Rectal smooth muscle tissue (tissue), 1 donor: Measurements from ENCODE around the gene TREML4.
"Not testable (repeated sequence)": the region's sequence is repeated elsewhere in the genome, so short reads cannot be mapped to it uniquely, and the experiment has no call there.

Experiments used
- H3K27ac ChIP-seq: one replicate; pipeline ENCODE4 v1.7.0; 2013; ENCODE audit warnings: low read depth, low read length, inconsistent platforms
- H3K27me3 ChIP-seq: one replicate; pipeline ENCODE4 v1.7.0; 2013; ENCODE audit warnings: low read length; ENCODE audit not compliant: control insufficient read depth, insufficient read depth
- H3K36me3 ChIP-seq: one replicate; pipeline ENCODE4 v1.7.0; 2013; ENCODE audit warnings: low read length; ENCODE audit not compliant: control insufficient read depth, insufficient read depth
- H3K4me1 ChIP-seq: one replicate; pipeline ENCODE4 v1.7.0; 2013; ENCODE audit warnings: low read length; ENCODE audit not compliant: control insufficient read depth, insufficient read depth
- H3K4me3 ChIP-seq: one replicate; pipeline ENCODE4 v1.7.0; 2013; ENCODE audit warnings: low read length
- H3K9ac ChIP-seq: one replicate; pipeline ENCODE4 v1.7.0; 2013; ENCODE audit warnings: low read length

TREML4 gene

DNA sequence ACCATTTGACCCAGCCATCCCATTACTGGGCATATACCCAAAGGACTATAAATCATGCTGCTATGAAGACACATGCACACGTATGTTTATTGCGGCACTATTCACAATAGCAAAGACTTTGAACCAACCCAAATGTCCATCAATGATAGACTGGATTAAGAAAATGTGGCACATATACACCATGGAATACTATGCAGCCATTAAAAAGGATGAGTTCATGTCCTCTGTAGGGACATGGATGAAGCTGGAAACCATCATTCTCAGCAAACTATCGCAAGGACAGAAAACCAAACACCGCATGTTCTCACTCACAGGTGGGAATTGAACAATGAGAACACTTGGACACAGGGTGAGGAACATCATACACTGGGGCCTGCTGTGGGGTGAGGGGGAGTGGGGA lies 18.4 kb downstream of the TREML4 start:
- H3K4me3 ChIP-seq, H3K27me3 ChIP-seq, H3K27ac ChIP-seq, H3K4me1 ChIP-seq, H3K9ac ChIP-seq, H3K36me3 ChIP-seq: not testable (repeated sequence)

GRCh38 chr6:41247288-41247865 lies 19.2 kb downstream of the TREML4 start:
- Histone ChIP-seq H3K27ac (no peak overlapping the region), H3K4me1 (no peaks in the 10 kb centered on the region), H3K27me3 (peaks cover 3% of the 10 kb centered on the region), H3K36me3 (no peaks in the 10 kb centered on the region), H3K9ac (no peak overlapping the region), H3K4me3 (no peak overlapping the region)

DNA sequence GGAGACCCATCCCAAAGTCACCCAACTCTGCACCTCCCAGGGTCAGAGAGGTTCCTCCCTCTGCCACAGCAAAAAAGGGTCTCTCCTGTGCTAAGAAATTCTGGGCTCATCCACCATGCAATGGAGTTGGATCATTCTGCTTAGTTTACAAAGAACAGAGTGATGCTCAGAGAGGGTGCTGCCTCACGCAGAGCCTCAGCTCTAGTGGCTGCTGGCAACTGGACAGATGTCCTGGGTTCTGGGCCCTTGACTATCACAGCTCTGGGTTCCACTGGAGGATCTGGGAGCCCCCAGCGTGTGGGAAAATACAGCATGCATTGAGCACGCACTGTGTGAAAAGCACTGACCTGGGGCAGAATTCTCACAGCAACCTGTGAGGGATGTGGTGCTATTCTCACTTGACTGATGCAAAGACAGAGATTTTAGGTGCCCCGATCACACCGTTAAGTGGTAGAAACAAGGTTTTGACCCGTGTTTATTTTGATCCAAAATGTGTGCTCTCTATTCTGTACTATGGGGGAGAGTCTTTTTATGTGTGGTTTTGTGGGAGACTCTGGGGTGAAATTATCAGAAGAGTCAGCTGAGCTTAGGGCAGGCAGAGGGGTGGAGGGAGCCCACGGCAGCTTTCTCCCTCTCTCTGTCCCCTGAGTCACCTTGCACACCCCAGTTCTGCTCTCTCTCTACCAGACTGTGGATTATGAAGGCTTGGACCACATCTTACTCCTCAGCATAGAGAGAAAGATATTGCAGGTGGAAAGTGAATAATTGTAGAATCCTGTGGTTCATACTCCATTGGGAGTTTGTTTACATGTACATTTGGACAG lies 19.9 kb downstream of the TREML4 start:
- H3K4me3 ChIP-seq: no peak overlapping the region
- H3K27ac ChIP-seq: no peak overlapping the region
- H3K9ac ChIP-seq: no peak overlapping the region
- no peaks in the 10 kb centered on the region for H3K27me3 ChIP-seq
- no peaks in the 10 kb centered on the region for H3K4me1 ChIP-seq
- H3K36me3 ChIP-seq: no peaks in the 10 kb centered on the region

- H3K36me3 ChIP-seq: no peaks in the 10 kb centered on the region
- H3K9ac ChIP-seq: no peak overlapping the region
- no peak overlapping the region for H3K4me3 ChIP-seq
- H3K27ac ChIP-seq: no peak overlapping the region
- H3K27me3 ChIP-seq: no peaks in the 10 kb centered on the region
- H3K4me1 ChIP-seq: peaks cover 7% of the 10 kb centered on the region
Measured at GRCh38 chr6:41252401-41253169, 24.4 kb downstream of the TREML4 start.

DNA sequence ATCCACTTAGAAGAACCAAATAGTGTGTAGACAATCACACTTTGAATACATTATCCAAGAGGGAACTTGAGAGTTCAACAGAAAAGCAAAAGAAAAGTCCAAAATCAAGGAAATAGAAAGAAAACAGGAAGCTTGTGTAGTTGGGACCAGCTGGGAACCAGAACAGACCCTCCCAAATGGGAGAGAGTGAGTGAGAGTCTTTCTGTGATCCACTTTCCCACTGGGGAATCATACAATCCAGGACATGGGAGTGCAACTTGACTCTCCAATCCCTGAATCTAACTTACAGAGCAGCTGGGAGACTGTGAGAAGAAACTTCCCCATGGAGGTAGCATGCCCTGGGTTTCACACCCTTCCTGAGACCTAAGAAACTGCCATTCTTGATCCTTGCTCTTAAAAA lies 27.0 kb downstream of the TREML4 start:
- Histone ChIP-seq H3K4me3 (no peak overlapping the region), H3K4me1 (peaks cover 7% of the 10 kb centered on the region), H3K27ac (no peak overlapping the region), H3K36me3 (no peaks in the 10 kb centered on the region), H3K27me3 (no peaks in the 10 kb centered on the region), H3K9ac (no peak overlapping the region)

- H3K27me3 ChIP-seq: no peaks in the 10 kb centered on the region
- H3K27ac ChIP-seq: no peak overlapping the region
- no peaks in the 10 kb centered on the region for H3K36me3 ChIP-seq
- no peak overlapping the region for H3K9ac ChIP-seq
- H3K4me1 ChIP-seq: peaks cover 7% of the 10 kb centered on the region
- H3K4me3 ChIP-seq: no peak overlapping the region
Measured at GRCh38 chr6:41255638-41256246, 27.6 kb downstream of the TREML4 start.

GRCh38 chr6:41256383-41256782 lies 28.2 kb downstream of the TREML4 start:
- H3K9ac ChIP-seq: no peak overlapping the region
- H3K4me3 ChIP-seq: no peak overlapping the region
- H3K36me3 ChIP-seq: no peaks in the 10 kb centered on the region
- H3K27me3 ChIP-seq: no peaks in the 10 kb centered on the region
- peaks cover 7% of the 10 kb centered on the region for H3K4me1 ChIP-seq
- no peak overlapping the region for H3K27ac ChIP-seq

GRCh38 chr6:41257369-41258195 lies 29.4 kb downstream of the TREML4 start:
- Histone ChIP-seq H3K4me1 (peaks cover 7% of the 10 kb centered on the region), H3K9ac (no peak overlapping the region), H3K36me3 (no peaks in the 10 kb centered on the region), H3K27ac (no peak overlapping the region), H3K27me3 (no peaks in the 10 kb centered on the region), H3K4me3 (no peak overlapping the region)

GRCh38 chr6:41258196-41258493 lies 30.0 kb downstream of the TREML4 start:
- H3K27ac ChIP-seq: no peak overlapping the region

DNA sequence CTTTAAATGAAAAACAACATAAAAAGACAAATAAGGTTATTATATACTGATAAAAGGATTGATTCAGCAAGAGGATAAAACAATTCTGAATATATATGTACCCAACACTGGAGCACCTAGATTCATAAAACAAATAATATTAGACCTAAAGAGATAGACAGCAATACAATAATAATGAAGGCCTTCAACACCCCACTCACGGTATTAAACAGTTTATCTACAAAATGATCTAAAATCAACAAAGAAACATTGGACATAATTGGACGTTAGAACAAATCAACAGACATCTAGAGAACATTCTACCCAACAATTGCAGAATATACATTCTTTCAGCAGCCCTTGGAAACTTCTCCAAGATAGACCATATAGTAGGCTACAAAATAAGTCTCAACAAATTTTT lies 34.3 kb downstream of the TREML4 start:
- no peaks in the 10 kb centered on the region for H3K27me3 ChIP-seq
- H3K36me3 ChIP-seq: no peaks in the 10 kb centered on the region
- H3K4me1 ChIP-seq: no peaks in the 10 kb centered on the region
- H3K27ac ChIP-seq: no peak overlapping the region
- H3K4me3 ChIP-seq: no peak overlapping the region
- no peak overlapping the region for H3K9ac ChIP-seq

More at GRCh38 chr6:41258196-41258493, 30.0 kb downstream of the TREML4 start:
- Histone ChIP-seq H3K27me3 (no peaks in the 10 kb centered on the region), H3K4me1 (peaks cover 7% of the 10 kb centered on the region), H3K9ac (no peak overlapping the region), H3K36me3 (no peaks in the 10 kb centered on the region), H3K4me3 (no peak overlapping the region)

- H3K9ac ChIP-seq: no peak overlapping the region
- no peaks in the 10 kb centered on the region for H3K36me3 ChIP-seq
- H3K27me3 ChIP-seq: no peaks in the 10 kb centered on the region
- H3K27ac ChIP-seq: no peak overlapping the region
- no peak overlapping the region for H3K4me3 ChIP-seq
- no peaks in the 10 kb centered on the region for H3K4me1 ChIP-seq
Measured at GRCh38 chr6:41263267-41263666, 35.1 kb downstream of the TREML4 start.

GRCh38 chr6:41266541-41266940 lies 38.4 kb downstream of the TREML4 start:
- H3K4me1 ChIP-seq: no peaks in the 10 kb centered on the region
- H3K9ac ChIP-seq: no peak overlapping the region
- no peak overlapping the region for H3K27ac ChIP-seq
- no peak overlapping the region for H3K4me3 ChIP-seq
- no peaks in the 10 kb centered on the region for H3K27me3 ChIP-seq
- H3K36me3 ChIP-seq: no peaks in the 10 kb centered on the region
